GM21526 (cell line): ENCODE data around the gene TNS1.
A peak's percentile ranks its signal among the peaks of the same experiment; 100 is the strongest.
"Not testable (repeated sequence)": the region's sequence is repeated elsewhere in the genome, so short reads cannot be mapped to it uniquely, and the experiment has no call there.

Source experiments
- ATAC-seq: cut with Tn5 transposase; IDR thresholded peaks from one replicate; pipeline ENCODE4 v1.9.1; 2021; ENCODE audit warnings: moderate library complexity; ENCODE audit not compliant: unreplicated experiment, low FRiP score

Gene TNS1

DNA sequence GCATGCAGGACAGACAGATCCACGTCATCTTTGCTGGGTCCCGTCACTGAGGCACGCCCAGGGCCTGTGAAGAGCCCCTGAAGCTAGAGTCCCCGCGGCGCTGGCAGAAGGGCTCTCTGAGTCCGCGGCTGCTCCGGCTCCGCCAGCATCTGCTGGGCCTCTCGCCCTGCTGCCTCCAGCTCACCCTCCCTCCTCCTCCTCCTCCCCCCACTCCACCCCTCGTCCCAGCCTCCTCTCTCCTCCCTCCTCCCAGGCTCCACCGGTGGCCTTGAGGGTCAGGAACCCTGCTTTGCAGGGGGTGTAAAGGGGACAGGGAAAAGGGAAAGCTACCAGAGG is at the start of gene TNS1:
TNS1 (minus strand) TSS at position 151 of the 336 bp plus-strand sequence; CDS start at position 28, 123 bp downstream.
- no peak for ATAC-seq

- ATAC-seq, result no peak
Observed at GRCh38 chr2:218051903-218052302, 49.1 kb upstream of the TNS1 start.

GRCh38 chr2:218047536-218048225 is 44.9 kb upstream of the TNS1 start:
- ATAC-seq, result no peak

DNA sequence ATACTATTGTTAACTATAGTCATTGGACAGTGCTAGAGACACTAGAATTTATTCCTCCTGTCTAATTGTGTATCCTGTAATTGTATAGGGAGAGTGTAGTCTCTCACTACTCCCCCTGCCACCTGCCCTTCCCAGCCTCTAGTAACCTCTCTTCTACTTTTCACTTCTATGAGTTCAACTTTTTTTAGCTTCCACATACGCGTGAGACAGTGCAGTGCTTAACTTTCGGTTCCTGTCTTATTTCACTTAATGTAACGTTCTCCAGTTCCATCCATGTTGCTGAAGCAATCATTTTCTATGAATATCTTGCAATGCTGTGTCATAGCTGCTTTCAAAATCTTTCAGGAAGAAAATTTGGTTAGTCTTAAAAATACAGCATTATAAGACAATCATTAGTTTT is 43.4 kb upstream of the TNS1 start:
- peak; percentile 93 for ATAC-seq

DNA sequence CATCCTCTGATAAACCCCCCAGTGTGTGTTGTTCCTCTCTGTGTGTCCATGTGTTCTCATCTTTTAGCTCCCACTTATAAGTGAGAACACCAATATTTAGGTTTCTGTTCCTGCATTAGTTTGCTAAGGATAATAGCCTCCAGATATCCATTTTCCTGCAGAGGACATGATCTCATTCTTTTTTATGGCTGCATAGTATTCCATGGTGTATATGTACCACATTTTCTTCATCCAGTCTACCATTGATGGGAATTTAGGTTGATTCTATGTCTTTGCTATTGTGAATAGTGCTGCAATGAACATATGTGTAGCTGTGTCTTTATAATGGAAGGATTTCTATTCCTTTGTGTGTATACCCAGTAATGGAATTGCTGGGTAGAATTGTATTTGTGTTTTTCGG is 41.8 kb upstream of the TNS1 start:
- not testable (repeated sequence) for ATAC-seq

- no peak for ATAC-seq
Observed at GRCh38 chr2:218043701-218044109, 40.9 kb upstream of the TNS1 start.

DNA sequence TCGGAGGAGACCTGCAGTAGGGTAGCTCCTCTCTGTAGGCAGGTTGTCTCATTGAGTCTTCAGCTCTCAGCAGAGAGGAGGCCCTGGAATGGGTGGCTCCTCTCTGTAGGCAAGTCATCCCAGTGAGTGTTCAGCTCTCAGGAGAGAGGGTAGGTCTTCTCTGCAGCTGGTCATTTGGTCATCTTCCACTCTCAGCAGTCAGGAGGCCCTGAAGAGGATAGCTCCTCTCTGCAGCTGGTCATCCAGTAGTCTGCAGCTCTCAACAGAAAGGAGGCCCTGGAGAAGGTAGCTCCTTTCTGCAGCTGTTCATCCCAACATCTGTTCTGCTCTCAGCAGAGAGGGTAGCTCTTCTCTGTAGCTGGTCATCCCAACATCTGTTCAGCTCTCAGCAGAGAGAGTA is 40.3 kb upstream of the TNS1 start:
- no peak for ATAC-seq

DNA sequence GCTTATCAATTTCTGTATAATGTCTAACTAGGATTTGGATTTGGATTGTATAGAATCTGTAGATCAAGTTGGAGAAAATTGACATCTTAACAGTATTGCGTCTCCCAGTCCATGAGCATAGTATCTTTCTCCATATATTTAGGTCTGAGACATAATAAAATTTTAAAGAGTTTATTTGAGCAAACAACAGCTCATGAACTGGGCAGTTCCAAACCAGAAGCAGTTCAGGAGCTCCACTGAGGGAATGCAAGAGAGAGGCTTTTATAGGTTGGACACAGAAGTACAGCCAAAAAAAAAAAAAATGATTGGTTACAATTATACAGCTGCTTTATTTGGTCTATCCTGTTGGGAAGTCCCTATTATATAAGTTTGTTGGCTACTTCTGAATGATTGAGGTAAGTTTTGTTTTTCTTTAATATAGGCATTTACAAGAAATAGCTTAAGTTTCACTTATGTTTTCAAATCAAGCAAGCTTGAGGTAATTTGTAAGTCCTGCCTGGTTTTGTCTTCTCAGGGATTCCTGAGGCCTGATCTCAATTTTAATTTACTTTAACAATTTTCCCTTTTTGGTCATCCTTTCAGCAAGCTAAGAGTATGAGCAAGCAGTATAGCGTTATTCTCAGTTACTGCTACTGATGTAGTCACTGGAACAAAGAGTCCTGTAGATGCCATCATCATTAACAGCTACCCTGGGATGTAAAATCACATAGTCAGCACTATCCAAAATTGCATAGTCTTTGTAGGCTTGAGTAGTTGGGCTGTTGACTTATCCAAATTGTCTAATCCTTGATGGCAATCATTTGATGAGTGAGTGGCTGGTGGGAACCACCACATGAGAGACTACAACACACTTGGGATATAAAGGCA is 38.7 kb upstream of the TNS1 start:
- ATAC-seq, result no peak

- ATAC-seq, result no peak
Observed at GRCh38 chr2:218040883-218041282, 38.1 kb upstream of the TNS1 start.

DNA sequence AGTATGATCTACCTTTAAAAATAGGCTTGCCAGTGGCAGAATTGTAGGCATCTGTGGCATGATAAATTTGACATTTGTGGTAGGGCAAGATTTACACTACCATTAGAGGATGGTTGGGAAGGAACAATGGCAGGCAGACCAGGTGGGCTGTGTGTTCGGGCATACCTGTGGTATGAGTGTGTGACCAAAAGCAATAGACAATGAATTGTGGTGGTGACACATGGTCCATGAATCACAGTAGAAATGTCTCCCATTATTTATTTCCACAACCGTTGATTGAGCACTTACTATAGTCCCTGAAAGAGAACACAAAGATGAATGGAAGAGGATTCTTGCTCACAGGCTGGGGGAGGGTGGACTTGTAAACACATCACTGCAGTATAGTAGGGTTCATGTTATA is 36.4 kb upstream of the TNS1 start:
- ATAC-seq, result no peak

- no peak for ATAC-seq
Observed at GRCh38 chr2:218036371-218036770, 33.6 kb upstream of the TNS1 start.

- no peak for ATAC-seq
Observed at GRCh38 chr2:218035463-218036100, 32.8 kb upstream of the TNS1 start.

DNA sequence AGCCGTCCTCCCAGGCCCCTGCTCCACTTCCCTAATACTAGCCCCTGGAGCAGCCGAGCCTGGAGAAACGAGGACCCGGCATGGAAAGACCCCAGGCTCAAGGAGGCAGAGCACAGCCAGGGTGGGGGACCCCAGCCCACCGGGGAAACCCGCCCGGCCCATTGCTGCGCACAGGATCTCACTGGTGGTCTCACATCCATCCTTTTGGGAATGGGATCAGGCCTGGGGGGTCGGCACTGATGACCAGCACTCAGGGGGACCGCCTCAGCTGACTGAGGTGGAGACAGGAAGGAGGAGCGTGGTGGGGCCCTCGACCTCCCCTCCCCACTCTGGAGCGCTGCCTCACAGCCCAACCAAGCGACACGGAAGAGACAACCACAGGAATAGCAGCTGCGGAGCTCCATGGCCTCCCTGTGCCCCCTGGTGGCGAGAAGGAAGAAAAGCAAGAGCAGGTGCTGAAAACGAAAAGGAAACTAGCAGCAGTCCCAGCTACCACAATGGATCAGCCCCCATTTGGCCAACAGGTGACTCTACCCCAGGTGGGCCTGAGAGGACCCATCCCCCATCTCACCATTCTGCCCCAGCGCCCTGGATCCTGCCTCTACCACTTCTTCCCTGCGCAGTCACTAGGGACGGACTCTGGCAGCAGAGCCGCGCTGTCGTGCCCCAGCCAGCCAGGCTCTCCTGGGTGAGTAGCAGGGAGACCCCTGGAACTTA is 31.9 kb upstream of the TNS1 start:
- peak; percentile 80 for ATAC-seq

DNA sequence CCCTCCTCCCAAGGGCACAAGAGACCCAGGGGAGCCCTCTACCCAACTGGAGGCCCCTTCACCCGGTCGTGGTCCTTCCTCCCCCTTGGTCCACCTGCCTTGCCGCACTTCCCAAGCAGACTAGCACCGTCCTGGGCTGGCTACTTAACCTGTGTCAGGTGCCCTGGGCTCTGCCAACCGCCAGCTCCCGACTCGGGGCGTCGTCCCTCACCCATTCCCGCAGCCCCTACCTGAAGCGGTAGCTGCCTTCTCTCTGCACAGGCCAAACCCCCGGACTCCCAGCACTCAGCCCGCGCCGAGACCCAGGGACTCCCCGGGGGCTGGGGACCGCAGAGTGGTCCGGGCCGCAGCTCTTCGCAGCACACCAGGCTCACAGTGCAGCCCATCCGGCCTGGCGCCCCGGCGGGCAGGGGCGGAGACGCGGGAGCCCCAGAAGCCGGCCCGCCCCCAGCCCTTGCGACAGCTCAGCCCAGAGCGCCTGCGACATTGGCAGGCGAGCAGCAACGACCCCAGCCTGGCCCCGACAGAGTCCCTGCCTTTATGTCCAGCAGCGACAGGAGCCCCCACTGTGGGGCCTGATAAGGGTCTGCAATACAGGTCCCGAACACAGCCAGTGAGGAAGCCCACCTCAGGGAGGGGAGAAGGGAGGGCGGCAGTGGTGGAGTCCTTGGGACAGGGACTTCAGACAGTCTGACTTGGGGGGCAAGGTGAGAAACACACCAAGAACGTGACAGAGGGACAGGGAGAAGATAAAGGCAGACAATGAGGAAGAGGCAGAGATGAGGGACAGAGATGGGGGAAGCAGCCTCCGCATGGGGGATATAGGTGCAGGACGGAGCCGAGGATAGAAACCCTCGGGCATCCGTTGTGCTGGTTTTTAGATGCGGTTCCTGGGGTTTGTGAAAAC is 31.0 kb upstream of the TNS1 start:
- ATAC-seq, result no peak

GRCh38 chr2:218033208-218033589 is 30.4 kb upstream of the TNS1 start:
- ATAC-seq, result no peak

- no peak for ATAC-seq
Observed at GRCh38 chr2:218032336-218033171, 29.8 kb upstream of the TNS1 start.

DNA sequence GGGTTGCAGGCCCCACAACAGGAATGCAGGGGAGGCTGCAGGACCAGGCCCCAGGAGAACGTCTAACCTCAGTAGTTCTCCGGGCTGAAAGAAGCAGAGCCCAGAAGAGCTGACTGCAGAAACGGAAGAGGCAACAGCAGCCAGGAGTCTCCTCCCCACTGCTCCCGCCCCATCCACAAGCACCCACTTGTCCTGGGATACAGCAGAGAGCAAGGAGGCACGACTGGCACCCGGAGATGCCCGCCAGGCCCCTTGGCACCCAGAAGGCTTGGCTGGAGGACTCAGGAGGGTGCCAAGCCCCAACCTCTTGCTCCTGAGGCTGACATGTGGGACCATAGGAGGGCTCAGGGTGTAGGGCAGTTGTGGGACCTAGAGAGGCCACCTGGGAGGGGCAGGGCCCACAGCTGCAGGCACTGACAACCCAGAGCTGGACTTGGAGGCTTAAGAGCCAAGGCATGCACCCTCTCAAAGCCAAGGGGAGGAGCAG is 29.0 kb upstream of the TNS1 start:
- no peak for ATAC-seq

DNA sequence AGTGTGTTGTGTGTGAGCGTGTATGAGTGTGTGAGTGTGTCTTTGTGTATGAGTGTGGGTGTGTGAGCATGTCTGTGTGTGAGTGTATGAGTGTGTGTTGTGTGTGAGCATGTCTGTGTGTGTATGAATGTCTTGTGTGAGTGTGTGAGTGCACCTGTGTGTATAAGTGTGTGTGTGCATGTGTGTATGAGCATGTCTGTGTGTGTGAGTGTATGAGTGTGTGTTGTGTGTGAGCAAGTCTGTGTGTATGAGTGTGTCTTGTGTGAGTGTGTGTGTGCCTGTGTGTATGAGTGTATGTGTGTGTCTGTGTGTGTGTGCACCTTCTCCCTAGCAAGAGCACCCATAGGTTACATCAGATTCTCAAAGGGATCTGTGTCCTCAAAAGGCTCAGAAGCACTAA is 28.5 kb upstream of the TNS1 start:
- no peak for ATAC-seq
